Measurements from ENCODE around the gene NCAPG. TPM values are rescaled to one million over a fixed set of nuclear protein-coding genes. Genes with fewer than 3 reads are reported as not detected.
A peak's percentile ranks its signal among the peaks of the same experiment; 100 is the strongest.

Gene NCAPG
- polyA plus RNA-seq, 1 experiment = 9.1 TPM

DNA sequence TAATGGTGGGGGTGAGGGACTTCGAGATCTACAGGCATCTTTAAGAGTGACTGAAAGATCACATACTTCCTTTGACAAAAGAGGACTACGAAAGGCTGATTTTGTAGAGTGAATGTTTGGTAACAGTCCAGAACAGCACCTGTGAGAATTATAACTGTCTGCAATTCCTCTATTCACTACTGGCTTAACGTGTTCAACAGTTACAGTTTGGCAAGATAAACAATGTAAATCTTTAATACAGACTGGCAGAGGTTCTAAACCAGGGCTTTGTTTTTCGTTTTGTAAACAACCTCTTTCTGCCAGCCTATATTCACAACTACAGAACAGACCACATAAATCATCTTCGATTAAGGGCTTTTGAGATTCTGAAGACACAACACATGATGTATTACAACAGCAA, 66.9 kb downstream of the NCAPG start:
- CTCF ChIA-PET = interaction anchor here (1.5 kb wide), 1 partner anchor 61 kb away, joined by 5 read pairs; no protein-coding TSS in a partner anchor
- POLR2A ChIA-PET = no interaction called here
- H3K27me3 ChIP-seq (ENCODE audit: control insufficient read depth, insufficient read depth, low read length) = no peaks in the 10 kb centered on the region
- no peaks in the 10 kb centered on the region for H3K9me3 ChIP-seq (ENCODE audit: control insufficient read depth, insufficient read depth, low read length)
- H3K27ac ChIP-seq (ENCODE audit: low read depth, low read length) = no peak overlapping the region
- no peak overlapping the region for H3K4me3 ChIP-seq (ENCODE audit: low read depth, low read length)
- TF ChIP-seq, protein P1, sequence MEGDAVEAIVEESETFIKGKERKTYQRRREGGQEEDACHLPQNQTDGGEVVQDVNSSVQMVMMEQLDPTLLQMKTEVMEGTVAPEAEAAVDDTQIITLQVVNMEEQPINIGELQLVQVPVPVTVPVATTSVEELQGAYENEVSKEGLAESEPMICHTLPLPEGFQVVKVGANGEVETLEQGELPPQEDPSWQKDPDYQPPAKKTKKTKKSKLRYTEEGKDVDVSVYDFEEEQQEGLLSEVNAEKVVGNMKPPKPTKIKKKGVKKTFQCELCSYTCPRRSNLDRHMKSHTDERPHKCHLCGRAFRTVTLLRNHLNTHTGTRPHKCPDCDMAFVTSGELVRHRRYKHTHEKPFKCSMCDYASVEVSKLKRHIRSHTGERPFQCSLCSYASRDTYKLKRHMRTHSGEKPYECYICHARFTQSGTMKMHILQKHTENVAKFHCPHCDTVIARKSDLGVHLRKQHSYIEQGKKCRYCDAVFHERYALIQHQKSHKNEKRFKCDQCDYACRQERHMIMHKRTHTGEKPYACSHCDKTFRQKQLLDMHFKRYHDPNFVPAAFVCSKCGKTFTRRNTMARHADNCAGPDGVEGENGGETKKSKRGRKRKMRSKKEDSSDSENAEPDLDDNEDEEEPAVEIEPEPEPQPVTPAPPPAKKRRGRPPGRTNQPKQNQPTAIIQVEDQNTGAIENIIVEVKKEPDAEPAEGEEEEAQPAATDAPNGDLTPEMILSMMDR (IDR thresholded peaks at IDR 0.05; ENCODE audit: low read depth, low read length) = no peak
- no peak for DNase-seq (ENCODE audit: low read depth, low spot score)

DNA sequence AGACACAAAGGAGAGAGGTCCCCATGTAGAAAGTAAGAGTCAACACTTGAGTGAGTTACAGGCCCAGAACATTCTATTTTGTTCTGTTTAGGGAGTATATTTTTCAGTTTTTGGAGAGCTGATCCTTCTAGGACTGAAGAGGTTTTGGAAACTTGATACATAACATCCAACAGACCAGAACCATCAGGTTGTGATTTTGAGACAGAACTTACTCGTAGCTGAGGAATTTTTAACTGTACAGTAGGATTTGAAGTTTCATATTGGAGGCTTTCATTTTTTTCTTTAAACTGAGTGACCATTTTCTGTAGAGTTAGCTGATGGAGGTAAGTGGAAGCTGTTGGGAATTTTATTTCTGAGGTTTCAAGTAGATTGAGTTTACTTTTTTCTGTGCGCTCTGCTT, 73.3 kb downstream of the NCAPG start:
- Histone ChIP-seq H3K9me3 (ENCODE audit: control insufficient read depth, insufficient read depth, low read length) (no peaks in the 10 kb centered on the region), H3K4me3 (ENCODE audit: low read depth, low read length) (no peak overlapping the region), H3K27me3 (ENCODE audit: control insufficient read depth, insufficient read depth, low read length) (no peaks in the 10 kb centered on the region), H3K27ac (ENCODE audit: low read depth, low read length) (no peak overlapping the region)
- DNase-seq (ENCODE audit: low read depth, low spot score) = peak; percentile 13
- POLR2A ChIA-PET = interaction anchor here (0.6 kb wide), 1 partner anchor 37 kb away, joined by 3 read pairs; no protein-coding TSS in a partner anchor
- CTCF ChIA-PET = interaction anchor here (1.5 kb wide), 1 partner anchor 67 kb away, joined by 5 read pairs; no protein-coding TSS in a partner anchor
- TF ChIP-seq, protein P1 (IDR thresholded peaks at IDR 0.05; ENCODE audit: low read depth, low read length) = no peak

DNA sequence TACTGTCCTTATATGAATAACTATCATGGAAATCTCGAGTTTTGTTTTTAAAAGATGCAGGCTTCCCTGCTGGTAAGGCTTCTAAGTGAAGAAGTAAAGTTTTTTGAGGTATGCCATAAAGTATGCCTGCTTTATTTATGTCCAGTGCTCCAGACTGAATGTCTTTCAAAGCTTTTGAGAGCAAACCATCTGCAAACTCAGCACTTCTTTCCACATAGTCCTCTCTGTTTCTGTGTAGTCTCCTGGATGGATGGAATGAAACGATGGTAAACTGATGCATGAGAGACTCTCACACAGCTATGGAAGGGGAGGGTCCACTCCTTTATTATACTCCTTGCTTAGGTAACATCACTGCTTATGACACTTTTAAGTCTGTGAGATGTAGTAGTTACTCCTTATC, 73.7 kb downstream of the NCAPG start:
- Histone ChIP-seq H3K27ac (ENCODE audit: low read depth, low read length) (no peak overlapping the region), H3K27me3 (ENCODE audit: control insufficient read depth, insufficient read depth, low read length) (no peaks in the 10 kb centered on the region), H3K9me3 (ENCODE audit: control insufficient read depth, insufficient read depth, low read length) (no peaks in the 10 kb centered on the region), H3K4me3 (ENCODE audit: low read depth, low read length) (no peak overlapping the region)
- ChIA-PET CTCF (interaction anchor here (1.5 kb wide), 1 partner anchor 68 kb away, joined by 5 read pairs; no protein-coding TSS in a partner anchor), POLR2A (interaction anchor here (0.6 kb wide), 1 partner anchor 37 kb away, joined by 3 read pairs; no protein-coding TSS in a partner anchor)
- TF ChIP-seq, protein P1 (IDR thresholded peaks at IDR 0.05; ENCODE audit: low read depth, low read length) = no peak
- no peak for DNase-seq (ENCODE audit: low read depth, low spot score)

DNA sequence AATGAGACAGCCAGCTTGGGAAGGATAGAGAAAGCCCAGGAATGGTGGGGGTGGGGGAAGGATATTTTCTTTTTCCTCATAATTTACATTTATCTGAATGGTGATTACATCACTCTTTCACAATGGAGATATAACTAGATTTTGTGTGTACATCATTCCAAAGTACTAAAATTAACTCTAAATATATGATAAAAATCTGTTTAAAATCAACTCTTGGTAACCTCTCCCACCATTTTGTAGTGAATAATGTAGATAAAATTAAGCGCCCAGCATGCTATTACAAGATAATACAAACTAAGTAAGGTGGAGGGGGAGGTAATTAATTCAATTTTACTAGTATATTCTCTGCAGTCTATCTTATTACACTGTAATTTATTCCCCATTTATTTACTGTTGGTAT, 78.9 kb downstream of the NCAPG start:
- TF ChIP-seq, protein P1 (IDR thresholded peaks at IDR 0.05; ENCODE audit: low read depth, low read length) = no peak
- DNase-seq (ENCODE audit: low read depth, low spot score) = no peak
- Histone ChIP-seq H3K27me3 (ENCODE audit: control insufficient read depth, insufficient read depth, low read length) (no peaks in the 10 kb centered on the region), H3K27ac (ENCODE audit: low read depth, low read length) (no peak overlapping the region), H3K9me3 (ENCODE audit: control insufficient read depth, insufficient read depth, low read length) (no peaks in the 10 kb centered on the region), H3K4me3 (ENCODE audit: low read depth, low read length) (no peak overlapping the region)
- ChIA-PET POLR2A (no interaction called here), CTCF (no interaction called here)

DNA sequence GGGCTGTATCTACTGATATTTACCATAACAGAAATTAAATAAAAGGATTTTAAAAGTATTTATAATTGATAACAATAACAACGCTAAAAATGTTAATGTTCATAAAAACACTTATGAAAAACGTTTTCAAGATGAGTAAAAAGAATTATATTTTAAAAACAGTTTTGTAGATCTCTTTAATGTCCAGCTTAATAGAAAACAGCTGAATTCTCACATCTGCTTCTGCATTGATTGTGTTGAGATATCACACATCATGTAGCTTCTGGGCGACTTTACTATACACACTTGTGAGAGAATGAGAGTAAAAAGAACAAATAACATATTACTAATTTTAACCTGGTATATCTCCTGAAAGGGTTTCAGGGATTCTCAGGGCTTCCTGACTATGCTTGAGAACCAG, 83.6 kb downstream of the NCAPG start:
- no peak for DNase-seq (ENCODE audit: low read depth, low spot score)
- Histone ChIP-seq H3K9me3 (ENCODE audit: control insufficient read depth, insufficient read depth, low read length) (no peaks in the 10 kb centered on the region), H3K4me3 (ENCODE audit: low read depth, low read length) (no peak overlapping the region), H3K27me3 (ENCODE audit: control insufficient read depth, insufficient read depth, low read length) (no peaks in the 10 kb centered on the region), H3K27ac (ENCODE audit: low read depth, low read length) (no peak overlapping the region)
- CTCF ChIA-PET = no interaction called here
- POLR2A ChIA-PET = no interaction called here
- TF ChIP-seq, protein P1 (IDR thresholded peaks at IDR 0.05; ENCODE audit: low read depth, low read length) = no peak

Other genes starting within 250 kb of the NCAPG start
- gene LAP3, start 233.8 kb upstream of the NCAPG start, polyA plus RNA-seq (2011; rRNA removed) = 57.2 and 63.3 TPM in 2 replicates
- gene MED28, start 196.3 kb upstream of the NCAPG start, polyA plus RNA-seq (2011; rRNA removed) = 30.6 and 48.6 TPM in 2 replicates
- gene FAM184B, start 29.4 kb upstream of the NCAPG start, polyA plus RNA-seq (2011; rRNA removed) = 0.07 and 0.09 TPM in 2 replicates
- 19.8 and 22.2 TPM in 2 replicates for gene DCAF16, start 222 bp upstream of the NCAPG start, polyA plus RNA-seq (2011; rRNA removed)
- 4.3 and 7.2 TPM in 2 replicates for gene LCORL, start 210.8 kb downstream of the NCAPG start, polyA plus RNA-seq (2011; rRNA removed)